NB4 (cell line): ENCODE measurements around the gene HIGD1B.

Source experiments
- MYC ChIP-seq: IDR thresholded peaks from 2 replicates; pipeline ENCODE4 v1.6.1; 2011; ENCODE audit warnings: low read depth, low read length
- POLR2A ChIP-seq: IDR thresholded peaks from 2 replicates; pipeline ENCODE4 v1.6.1; 2011; ENCODE audit warnings: mild to moderate bottlenecking; ENCODE audit not compliant: insufficient read length; ENCODE audit errors: extremely low read depth
- TF ChIP-seq, protein P1 (sequence below): IDR thresholded peaks from one replicate; pipeline ENCODE4 v1.5.1; 2012; ENCODE audit warnings: low read depth, low read length
- TF ChIP-seq, protein P2 (sequence below): IDR thresholded peaks from 2 replicates; pipeline ENCODE4 v1.6.1; 2011; ENCODE audit warnings: low read depth, low read length

- TF ChIP-seq, protein P1, sequence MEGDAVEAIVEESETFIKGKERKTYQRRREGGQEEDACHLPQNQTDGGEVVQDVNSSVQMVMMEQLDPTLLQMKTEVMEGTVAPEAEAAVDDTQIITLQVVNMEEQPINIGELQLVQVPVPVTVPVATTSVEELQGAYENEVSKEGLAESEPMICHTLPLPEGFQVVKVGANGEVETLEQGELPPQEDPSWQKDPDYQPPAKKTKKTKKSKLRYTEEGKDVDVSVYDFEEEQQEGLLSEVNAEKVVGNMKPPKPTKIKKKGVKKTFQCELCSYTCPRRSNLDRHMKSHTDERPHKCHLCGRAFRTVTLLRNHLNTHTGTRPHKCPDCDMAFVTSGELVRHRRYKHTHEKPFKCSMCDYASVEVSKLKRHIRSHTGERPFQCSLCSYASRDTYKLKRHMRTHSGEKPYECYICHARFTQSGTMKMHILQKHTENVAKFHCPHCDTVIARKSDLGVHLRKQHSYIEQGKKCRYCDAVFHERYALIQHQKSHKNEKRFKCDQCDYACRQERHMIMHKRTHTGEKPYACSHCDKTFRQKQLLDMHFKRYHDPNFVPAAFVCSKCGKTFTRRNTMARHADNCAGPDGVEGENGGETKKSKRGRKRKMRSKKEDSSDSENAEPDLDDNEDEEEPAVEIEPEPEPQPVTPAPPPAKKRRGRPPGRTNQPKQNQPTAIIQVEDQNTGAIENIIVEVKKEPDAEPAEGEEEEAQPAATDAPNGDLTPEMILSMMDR = no peak
- TF ChIP-seq POLR2A (no peak), MYC (no peak)
- TF ChIP-seq, protein P2, sequence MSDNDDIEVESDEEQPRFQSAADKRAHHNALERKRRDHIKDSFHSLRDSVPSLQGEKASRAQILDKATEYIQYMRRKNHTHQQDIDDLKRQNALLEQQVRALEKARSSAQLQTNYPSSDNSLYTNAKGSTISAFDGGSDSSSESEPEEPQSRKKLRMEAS = no peak
These were observed 18.2 kb downstream of the HIGD1B start for GRCh38 chr17:44865931-44866330.
